WTC11 (cell line): Measurements from ENCODE around the gene NUDT8. TPM values are rescaled to one million over a fixed set of nuclear protein-coding genes. Genes with fewer than 3 reads are reported as not detected.

Experiments
- AR ChIP-seq: fragments of 250-450 bp; sonication (Bioruptor Pico); IDR thresholded peaks from 2 replicates; pipeline ENCODE4 v1.9.0; 2021; ENCODE audit warnings: mild to moderate bottlenecking
- ARID4B ChIP-seq: sonication (generic); formaldehyde crosslinking; IDR thresholded peaks from 2 replicates; pipeline ENCODE4 v1.8.0; 2023; ENCODE audit warnings: missing genetic modification reagents, mild to moderate bottlenecking, borderline replicate concordance
- ATF3 ChIP-seq: sonication (generic); formaldehyde crosslinking; conservative IDR thresholded peaks from 2 replicates; pipeline ENCODE4 v1.8.1; 2022; ENCODE audit warnings: mild to moderate bottlenecking, missing genetic modification reagents
- CBFB ChIP-seq: sonication (generic); formaldehyde crosslinking; IDR thresholded peaks from 2 replicates; pipeline ENCODE4 v1.8.1; 2022; ENCODE audit warnings: mild to moderate bottlenecking, low read depth, missing genetic modification reagents
- CDX4 ChIP-seq: fragments of 250-450 bp; sonication (Bioruptor Pico); IDR thresholded peaks from 2 replicates; pipeline ENCODE4 v1.9.0; 2021; ENCODE audit warnings: moderate library complexity, mild to moderate bottlenecking, inconsistent platforms, borderline replicate concordance
- CREB1 ChIP-seq: sonication (generic); formaldehyde crosslinking; IDR thresholded peaks from 2 replicates; pipeline ENCODE4 v1.8.0; 2023; ENCODE audit warnings: mild to moderate bottlenecking, missing genetic modification reagents
- ETV6 ChIP-seq: sonication (generic); formaldehyde crosslinking; IDR thresholded peaks from 2 replicates; pipeline ENCODE4 v1.8.1; 2022; ENCODE audit warnings: mild to moderate bottlenecking, missing genetic modification reagents
- FOXP4 ChIP-seq: sonication (generic); formaldehyde crosslinking; IDR thresholded peaks from 2 replicates; pipeline ENCODE4 v1.8.0; 2022; ENCODE audit warnings: mild to moderate bottlenecking, missing genetic modification reagents
- IRF2 ChIP-seq: sonication (generic); formaldehyde crosslinking; IDR thresholded peaks from 2 replicates; pipeline ENCODE4 v1.8.0; 2022; ENCODE audit warnings: low read depth, missing genetic modification reagents, borderline replicate concordance
- JUN ChIP-seq: sonication (generic); formaldehyde crosslinking; IDR thresholded peaks from 2 replicates; pipeline ENCODE4 v1.8.0; 2023; ENCODE audit warnings: mild to moderate bottlenecking, missing genetic modification reagents
- KAT7 ChIP-seq: sonication (generic); formaldehyde crosslinking; IDR thresholded peaks from 2 replicates; pipeline ENCODE4 v1.8.1; 2023; ENCODE audit warnings: missing genetic modification reagents, mild to moderate bottlenecking, borderline replicate concordance
- MAX ChIP-seq: sonication (generic); formaldehyde crosslinking; IDR thresholded peaks from 2 replicates; pipeline ENCODE4 v1.8.0; 2022; ENCODE audit warnings: mild to moderate bottlenecking, missing genetic modification reagents
- MLX ChIP-seq: sonication (generic); formaldehyde crosslinking; IDR thresholded peaks from 2 replicates; pipeline ENCODE4 v1.8.1; 2023; ENCODE audit warnings: mild to moderate bottlenecking, missing genetic modification reagents, moderate library complexity
- MXD4 ChIP-seq: fragments of 250-450 bp; sonication (Bioruptor Pico); IDR thresholded peaks from 2 replicates; pipeline ENCODE4 v1.8.0; 2021; ENCODE audit warnings: mild to moderate bottlenecking, moderate library complexity, borderline replicate concordance
- NFATC4 ChIP-seq: fragments of 250-450 bp; sonication (Bioruptor Pico); IDR thresholded peaks from 2 replicates; pipeline ENCODE4 v1.9.0; 2021; ENCODE audit warnings: mild to moderate bottlenecking
- NFE2L1 ChIP-seq: sonication (generic); formaldehyde crosslinking; IDR thresholded peaks from 2 replicates; pipeline ENCODE4 v1.8.1; 2023; ENCODE audit warnings: missing genetic modification reagents
- PRDM15 ChIP-seq: sonication (generic); formaldehyde crosslinking; IDR thresholded peaks from 2 replicates; pipeline ENCODE4 v1.8.0; 2022; ENCODE audit warnings: missing genetic modification reagents
- SOX15 ChIP-seq: fragments of 250-450 bp; sonication (Bioruptor Pico); IDR thresholded peaks from 2 replicates; pipeline ENCODE4 v1.9.0; 2021; ENCODE audit warnings: mild to moderate bottlenecking
- TCF7 ChIP-seq: sonication (generic); formaldehyde crosslinking; IDR thresholded peaks from 2 replicates; pipeline ENCODE4 v1.8.0; 2022; ENCODE audit warnings: mild to moderate bottlenecking, low read depth, missing genetic modification reagents, moderate library complexity
- TEAD1 ChIP-seq: sonication (generic); formaldehyde crosslinking; IDR thresholded peaks from 2 replicates; pipeline ENCODE4 v1.8.0; 2022; ENCODE audit warnings: mild to moderate bottlenecking, missing genetic modification reagents
- ZMAT4 ChIP-seq: fragments of 250-450 bp; sonication (Bioruptor Pico); IDR thresholded peaks from 2 replicates; pipeline ENCODE4 v1.9.0; 2021; ENCODE audit warnings: mild to moderate bottlenecking
- ZNF121 ChIP-seq: sonication (generic); formaldehyde crosslinking; IDR thresholded peaks from 2 replicates; pipeline ENCODE4 v1.8.0; 2023; ENCODE audit warnings: missing genetic modification reagents
- ZNF232 ChIP-seq: sonication (generic); formaldehyde crosslinking; IDR thresholded peaks from 2 replicates; pipeline ENCODE4 v1.8.0; 2022; ENCODE audit warnings: mild to moderate bottlenecking, missing genetic modification reagents
- total RNA-seq: library from RNA; stranded (reverse); gene quantifications from 3 replicates; pipeline ENCODE4 v1.2.3, GENCODE V29; 2021

The NUDT8 gene
- total RNA-seq, 1 experiment from 2014 or later: 8.3 TPM

GRCh38 chr11:67640021-67640757 is 10.5 kb upstream of the NUDT8 start (continued):
- TF ChIP-seq FOXP4: peak; percentile 88
- TF ChIP-seq ZMAT4 (CRISPR knock-in tag): no peak
- TF ChIP-seq PRDM15: peak; percentile 58
- no peak for TF ChIP-seq AR (CRISPR knock-in tag)
- no peak for TF ChIP-seq MXD4 (CRISPR knock-in tag)
- no peak for TF ChIP-seq MLX (CRISPR knock-in tag)
- TF ChIP-seq ZNF232 (CRISPR knock-in tag): peak; percentile 96
- TF ChIP-seq CBFB (CRISPR knock-in tag): no peak
- peak; percentile 83; the same call in 1 of the 2 replicates for TF ChIP-seq TCF7
- peak; percentile 92 for TF ChIP-seq ATF3 (CRISPR knock-in tag)
- peak; percentile 97 for TF ChIP-seq NFE2L1
- TF ChIP-seq JUN (CRISPR knock-in tag): peak; percentile 97
- peak; percentile 64 for TF ChIP-seq ZNF121 (CRISPR knock-in tag)
- TF ChIP-seq TEAD1 (CRISPR knock-in tag): peak; percentile 98
- TF ChIP-seq CREB1 (CRISPR knock-in tag): peak; percentile 88; the same call in 1 of the 2 replicates
- TF ChIP-seq SOX15 (CRISPR knock-in tag): no peak
- peak; percentile 99 for TF ChIP-seq ARID4B
- no peak for TF ChIP-seq CDX4 (CRISPR knock-in tag)
- peak; percentile 99 for TF ChIP-seq MAX (CRISPR knock-in tag)
- TF ChIP-seq IRF2 (CRISPR knock-in tag): 0 out of 2 replicates have a peak, but pooled peaks have one; percentile 69
- 0 out of 2 replicates have a peak, but pooled peaks have one; percentile 0 for TF ChIP-seq KAT7
- no peak for TF ChIP-seq NFATC4 (CRISPR knock-in tag)
- TF ChIP-seq ETV6 (CRISPR knock-in tag): peak; percentile 85
